Activated CD4-positive, alpha-beta T cell treated with anti-CD3 and anti-CD28 coated beads, Interleukin-2, amount 10 ng/mL, durations not matched to agents 7 days and 5 days (primary cell): ENCODE data around the gene RAB35. TPM values are rescaled to one million over a fixed set of nuclear protein-coding genes. Genes with fewer than 3 reads are reported as not detected.

Experiments
- microRNA-seq: library from miRNA; unstranded; fragments of <30 nt; microRNA quantifications from one replicate; pipeline ENCODE4 v1.2.0, GENCODE V29; 2021; ENCODE audit warnings: borderline microRNAs expressed, borderline replicate concordance
- total RNA-seq, 2 experiments: library from RNA; stranded (reverse); gene quantifications; one replicate each; pipeline ENCODE4 v1.2.3, GENCODE V29; 2021

RAB35 gene
- total RNA-seq, 2 experiments from 2014 or later, result 76.5 TPM

Small RNAs within 50 kb of the gene (microRNA-seq; reads per million reads assigned to microRNA genes)
- gene MIR4498, result not detected

Other genes with a start within 250 kb of the RAB35 start
- gene CIT, start 239.4 kb downstream of the RAB35 start, total RNA-seq, result 100 to 1,000 TPM; 113 to 132 TPM
- 10 to 100 TPM; 51.2 to 65.9 TPM for gene BICDL1, start 127.5 kb downstream of the RAB35 start, total RNA-seq
- 10 to 100 TPM; 90.2 to 95.5 TPM for gene GCN1, start 78.0 kb upstream of the RAB35 start, total RNA-seq
- gene RPLP0, start 84.4 kb upstream of the RAB35 start, total RNA-seq, result 1,000 to 10,000 TPM; 1,972 to 2,164 TPM
- gene PXN, start 149.0 kb upstream of the RAB35 start, total RNA-seq, result 100 to 1,000 TPM; 201 to 236 TPM
- gene RNU4-2, start 175.2 kb upstream of the RAB35 start, total RNA-seq, result 1,000 to 10,000 TPM; 1,162 to 3,350 TPM
- 1,000 to 10,000 TPM in 1 of 2 experiments, 100 to 1,000 TPM in 1; 672 to 1,846 TPM for gene RNU4-1, start 176.5 kb upstream of the RAB35 start, total RNA-seq
- gene SIRT4, start 185.6 kb upstream of the RAB35 start, total RNA-seq, result 1 to 10 TPM in 1 of 2 experiments, under 1 TPM in 1; 0.94 to 1.8 TPM
- gene PLA2G1B, start 211.0 kb upstream of the RAB35 start, total RNA-seq, result not detected